ENCODE data around the gene CPSF3. TPM values are rescaled to one million over a fixed set of nuclear protein-coding genes. Genes with fewer than 3 reads are reported as not detected.

The CPSF3 gene
- total RNA-seq, 1 donor from 2014 or later = 19.4 TPM

DNA sequence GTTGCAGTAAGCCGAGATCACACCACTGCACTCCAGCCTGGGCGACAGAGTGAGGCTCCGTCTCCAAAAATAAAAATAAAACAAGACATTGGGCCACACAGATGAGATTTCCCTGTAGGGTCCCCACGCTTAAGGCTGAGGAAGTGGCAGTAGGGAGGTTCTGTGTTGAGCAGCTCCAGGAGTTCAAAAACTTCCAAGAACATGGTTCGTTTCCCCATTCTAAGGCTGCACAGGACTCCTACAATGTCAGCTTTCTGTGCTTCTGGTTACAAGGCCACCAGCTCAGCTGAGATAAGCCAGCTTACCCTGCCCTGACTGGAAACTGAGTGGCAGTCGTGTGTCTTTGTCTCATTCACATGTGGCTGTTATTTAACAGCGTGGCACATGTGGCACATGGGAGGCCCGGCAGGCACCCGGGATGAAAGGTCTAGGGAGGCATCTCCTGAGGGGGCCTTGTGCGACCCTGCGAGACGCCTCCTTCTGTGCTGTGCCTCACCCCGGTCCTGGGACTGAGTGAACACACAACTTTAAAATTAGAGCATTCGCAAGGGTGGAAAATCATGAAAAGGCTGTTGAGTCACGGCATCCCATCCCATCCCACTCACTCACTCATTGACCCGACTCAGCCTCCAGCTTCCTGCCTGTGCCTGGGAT, 7.8 kb upstream of the CPSF3 start:
- H3K9me3 ChIP-seq = no peaks in the 10 kb centered on the region
- H3K36me3 ChIP-seq = peaks cover 0 to 31% of the 10 kb centered on the region in 2 donors
- H3K4me3 ChIP-seq = no peak overlapping the region
- TF ChIP-seq, protein P1, sequence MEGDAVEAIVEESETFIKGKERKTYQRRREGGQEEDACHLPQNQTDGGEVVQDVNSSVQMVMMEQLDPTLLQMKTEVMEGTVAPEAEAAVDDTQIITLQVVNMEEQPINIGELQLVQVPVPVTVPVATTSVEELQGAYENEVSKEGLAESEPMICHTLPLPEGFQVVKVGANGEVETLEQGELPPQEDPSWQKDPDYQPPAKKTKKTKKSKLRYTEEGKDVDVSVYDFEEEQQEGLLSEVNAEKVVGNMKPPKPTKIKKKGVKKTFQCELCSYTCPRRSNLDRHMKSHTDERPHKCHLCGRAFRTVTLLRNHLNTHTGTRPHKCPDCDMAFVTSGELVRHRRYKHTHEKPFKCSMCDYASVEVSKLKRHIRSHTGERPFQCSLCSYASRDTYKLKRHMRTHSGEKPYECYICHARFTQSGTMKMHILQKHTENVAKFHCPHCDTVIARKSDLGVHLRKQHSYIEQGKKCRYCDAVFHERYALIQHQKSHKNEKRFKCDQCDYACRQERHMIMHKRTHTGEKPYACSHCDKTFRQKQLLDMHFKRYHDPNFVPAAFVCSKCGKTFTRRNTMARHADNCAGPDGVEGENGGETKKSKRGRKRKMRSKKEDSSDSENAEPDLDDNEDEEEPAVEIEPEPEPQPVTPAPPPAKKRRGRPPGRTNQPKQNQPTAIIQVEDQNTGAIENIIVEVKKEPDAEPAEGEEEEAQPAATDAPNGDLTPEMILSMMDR (IDR thresholded peaks at IDR 0.05) = no peak
- no peak for TF ChIP-seq POLR2A (IDR thresholded peaks at IDR 0.05)
- no peak for TF ChIP-seq POLR2AphosphoS5 (IDR thresholded peaks at IDR 0.05; ENCODE audit: insufficient read depth in 1 of 2, low read depth in 1 of 2)
- intact Hi-C loops (cut with DNase I) = no loop called here
- H3K4me1 ChIP-seq = peaks cover 47% of the 10 kb centered on the region
- H3K27me3 ChIP-seq = no peaks in the 10 kb centered on the region
- H3K27ac ChIP-seq = peak overlapping the region; percentile 10
- no peak for DNase-seq (ENCODE audit: extremely low spot score in 2 of 2)

DNA sequence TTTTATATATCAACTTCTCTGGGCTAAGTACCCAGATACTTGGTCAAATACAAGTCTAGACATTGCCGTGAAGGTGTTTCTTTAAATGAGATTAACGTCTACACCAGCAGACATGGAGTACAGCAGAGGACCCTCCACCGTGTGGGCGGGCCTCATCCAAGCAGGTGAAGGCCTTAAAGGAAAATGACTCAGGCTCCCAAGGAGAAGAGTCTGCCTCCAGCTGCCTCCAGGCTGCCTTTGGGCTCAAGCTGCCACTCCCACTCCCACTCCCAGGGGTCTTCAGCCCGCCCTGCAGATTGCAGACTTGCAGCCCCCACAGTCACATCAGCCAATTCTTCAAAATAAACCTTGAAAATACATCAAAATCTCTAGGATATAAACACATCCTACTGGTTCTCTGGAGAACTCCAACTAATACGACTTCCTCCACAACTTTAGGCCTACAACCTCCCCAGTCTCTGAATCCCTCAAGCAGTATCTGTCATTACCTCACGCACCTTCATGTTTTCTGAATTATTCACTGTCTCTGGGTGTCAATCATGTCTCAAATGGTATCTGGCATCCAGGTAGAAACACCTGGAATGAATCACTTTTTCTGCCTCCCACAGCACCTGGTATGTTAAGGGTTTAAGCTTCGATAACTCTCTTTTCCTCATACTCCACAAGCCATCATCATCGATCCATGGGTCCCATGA, 7.0 kb upstream of the CPSF3 start:
- Histone ChIP-seq H3K27ac (peak overlapping the region; percentile 20), H3K27me3 (no peaks in the 10 kb centered on the region), H3K36me3 (peaks cover 0 to 24% of the 10 kb centered on the region in 2 donors), H3K4me1 (peaks cover 54% of the 10 kb centered on the region), H3K4me3 (no peak overlapping the region), H3K9me3 (no peaks in the 10 kb centered on the region)
- no peak for TF ChIP-seq POLR2A (IDR thresholded peaks at IDR 0.05)
- no peak for TF ChIP-seq POLR2AphosphoS5 (IDR thresholded peaks at IDR 0.05; ENCODE audit: insufficient read depth in 1 of 2, low read depth in 1 of 2)
- TF ChIP-seq, protein P1 (IDR thresholded peaks at IDR 0.05) = no peak
- intact Hi-C loops (cut with DNase I) = no loop called here
- DNase-seq (ENCODE audit: extremely low spot score in 2 of 2) = no peak

- H3K9me3 ChIP-seq = no peaks in the 10 kb centered on the region
- no peak for DNase-seq (ENCODE audit: extremely low spot score in 2 of 2)
- no peak overlapping the region for H3K4me3 ChIP-seq
- peak overlapping the region; percentile 20 for H3K27ac ChIP-seq
- H3K36me3 ChIP-seq = peaks cover 0 to 18% of the 10 kb centered on the region in 2 donors
- H3K27me3 ChIP-seq = no peaks in the 10 kb centered on the region
- intact Hi-C loops (cut with DNase I) = no loop called here
- TF ChIP-seq POLR2AphosphoS5 (IDR thresholded peaks at IDR 0.05; ENCODE audit: insufficient read depth in 1 of 2, low read depth in 1 of 2) (no peak), POLR2A (IDR thresholded peaks at IDR 0.05) (no peak)
- TF ChIP-seq, protein P1 (IDR thresholded peaks at IDR 0.05) = no peak
- peaks cover 60% of the 10 kb centered on the region for H3K4me1 ChIP-seq
Observed at GRCh38 chr2:9416962-9417316, 6.5 kb upstream of the CPSF3 start.

- intact Hi-C loops (cut with DNase I) = no loop called here
- H3K9me3 ChIP-seq = no peaks in the 10 kb centered on the region
- no peaks in the 10 kb centered on the region for H3K27me3 ChIP-seq
- TF ChIP-seq POLR2A (IDR thresholded peaks at IDR 0.05) = no peak
- no peak for TF ChIP-seq POLR2AphosphoS5 (IDR thresholded peaks at IDR 0.05; ENCODE audit: insufficient read depth in 1 of 2, low read depth in 1 of 2)
- TF ChIP-seq, protein P1 (IDR thresholded peaks at IDR 0.05) = no peak
- no peak overlapping the region for H3K27ac ChIP-seq
- no peak for DNase-seq (ENCODE audit: extremely low spot score in 2 of 2)
- H3K36me3 ChIP-seq = peaks cover 0 to 16% of the 10 kb centered on the region in 2 donors
- no peak overlapping the region for H3K4me3 ChIP-seq
- H3K4me1 ChIP-seq = peaks cover 64% of the 10 kb centered on the region
Observed at GRCh38 chr2:9417725-9418124, 5.7 kb upstream of the CPSF3 start.

DNA sequence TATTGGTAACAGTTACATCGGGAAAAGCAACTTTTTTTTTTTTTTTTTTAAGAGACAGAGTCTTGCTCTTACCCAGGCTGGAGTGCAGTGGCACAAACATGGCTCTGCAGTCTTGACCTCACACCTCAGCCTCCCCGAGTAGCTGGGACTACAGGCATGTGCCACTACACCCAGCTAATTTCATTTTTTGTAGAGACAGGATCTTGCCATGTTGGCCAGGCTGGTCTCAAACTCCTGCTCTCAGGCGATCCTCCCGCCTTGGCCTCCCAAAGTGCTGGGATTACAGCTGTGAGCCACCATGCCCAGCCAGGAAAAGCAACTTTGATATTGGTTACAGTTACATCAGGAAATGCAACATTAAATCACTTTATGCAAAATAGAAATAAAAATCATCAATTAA, 4.7 kb upstream of the CPSF3 start:
- intact Hi-C loops (cut with DNase I) = no loop called here
- no peak for DNase-seq (ENCODE audit: extremely low spot score in 2 of 2)
- H3K4me1 ChIP-seq = peaks cover 64% of the 10 kb centered on the region
- no peak overlapping the region for H3K4me3 ChIP-seq
- H3K27ac ChIP-seq = peak overlapping the region; percentile 17
- no peaks in the 10 kb centered on the region for H3K9me3 ChIP-seq
- no peaks in the 10 kb centered on the region for H3K27me3 ChIP-seq
- peaks cover 0 to 16% of the 10 kb centered on the region in 2 donors for H3K36me3 ChIP-seq
- TF ChIP-seq, protein P1 (IDR thresholded peaks at IDR 0.05) = no peak
- TF ChIP-seq POLR2A (IDR thresholded peaks at IDR 0.05) = no peak

Measured in vagina (tissue), 2 donors.